K562 (cell line): ENCODE results near the gene URI1. TPM values are rescaled to one million over a fixed set of nuclear protein-coding genes. Genes with fewer than 3 reads are reported as not detected.

ENCODE experiments used
- BCOR ChIP-seq: fragments of 450-650 bp; IDR thresholded peaks from 2 replicates; pipeline ENCODE4 v1.6.1; 2016
- CEBPB ChIP-seq: fragments of 450-650 bp; IDR thresholded peaks from 2 replicates; pipeline ENCODE4 v1.6.1; 2016; ENCODE audit warnings: missing genetic modification characterization, missing compliant biosample characterization
- FOXA1 ChIP-seq: fragments of 450-650 bp; IDR thresholded peaks from 2 replicates; pipeline ENCODE4 v1.6.1; 2016; ENCODE audit warnings: mild to moderate bottlenecking, borderline replicate concordance
- GATAD2A ChIP-seq: fragments of 450-650 bp; IDR thresholded peaks from 2 replicates; pipeline ENCODE4 v1.6.1; 2017
- JUN ChIP-seq, 2 experiments: sonication (generic) in 1 of 2; formaldehyde crosslinking in 1 of 2; IDR thresholded peaks; 2 replicates each; pipeline versions ENCODE4 v1.6.1 to v1.8.0; 2012 to 2022; ENCODE audit warnings: borderline replicate concordance in 2 of 2, mild to moderate bottlenecking in 2 of 2, improper control_type of control experiment in 1 of 2, low read depth in 1 of 2, low read length in 1 of 2, missing genetic modification reagents in 1 of 2
- LCOR ChIP-seq: sonication (generic); formaldehyde crosslinking; IDR thresholded peaks from 2 replicates; pipeline ENCODE4 v1.8.0; 2022; ENCODE audit warnings: mild to moderate bottlenecking, missing genetic modification reagents
- MCM2 ChIP-seq: fragments of 450-650 bp; IDR thresholded peaks from 2 replicates; pipeline ENCODE4 v1.6.1; 2017; ENCODE audit warnings: low read depth, mild to moderate bottlenecking
- MYNN ChIP-seq, 2 experiments: sonication (generic); formaldehyde crosslinking in 1 of 2; IDR thresholded peaks; 2 replicates each; pipeline versions ENCODE4 v1.5.0 to v1.6.1; 2016 to 2020; ENCODE audit warnings: antibody characterized with exemption in 1 of 2, missing genetic modification reagents in 1 of 2
- PHF21A ChIP-seq: fragments of 450-650 bp; IDR thresholded peaks from 2 replicates; pipeline ENCODE4 v1.6.1; 2017; ENCODE audit warnings: low read depth, borderline replicate concordance
- PML ChIP-seq: IDR thresholded peaks from 2 replicates; pipeline ENCODE4 v1.6.1; 2012; ENCODE audit warnings: low read length, inconsistent platforms
- TEAD1 ChIP-seq, 2 experiments: fragments of 450-650 bp in 1 of 2; sonication (generic) in 1 of 2; formaldehyde crosslinking; IDR thresholded peaks; 2 replicates each; pipeline versions ENCODE4 v1.4.0 to v1.8.0; 2020 to 2022; ENCODE audit warnings: mild to moderate bottlenecking in 2 of 2, missing genetic modification reagents in 1 of 2
- ZEB2 ChIP-seq: fragments of 450-650 bp; IDR thresholded peaks from 2 replicates; pipeline ENCODE4 v1.6.1; 2016
- ZFX ChIP-seq: sonication (generic); formaldehyde crosslinking; IDR thresholded peaks from 2 replicates; pipeline ENCODE4 v1.8.0; 2022; ENCODE audit warnings: mild to moderate bottlenecking, missing genetic modification reagents, moderate library complexity
- ZNF12 ChIP-seq: sonication (generic); formaldehyde crosslinking; IDR thresholded peaks from 2 replicates; pipeline ENCODE4 v1.4.0; 2020; ENCODE audit warnings: mild to moderate bottlenecking, missing genetic modification reagents
- ZNF384 ChIP-seq: IDR thresholded peaks from 2 replicates; pipeline ENCODE4 v1.6.1; 2012; ENCODE audit warnings: low read depth, low read length, improper control_type of control experiment
- polyA plus RNA-seq, 8 experiments: library from polyadenylated mRNA; depleted of rRNA in 4 of 8; stranded (reverse) in 5 of 8; unstranded in 3 of 8; fragments of >200 nt; fragmentation: Nextera tagmentation in 2 of 8; fragmentation: Illumina TruSeq in 1 of 8; extraction: Ambion mirVana in 2 of 8; extraction: Trizol in 1 of 8; gene quantifications; 2 replicates each; pipeline versions ENCODE4 v1.2.1 to v1.2.3, GENCODE V29; 2011 to 2014; ENCODE audit warnings: inconsistent platforms in 1 of 8, missing spikeins in 1 of 8
- total RNA-seq, 7 experiments: library from RNA; depleted of rRNA in 6 of 7; stranded (reverse); fragments of >200 nt in 6 of 7; fragmentation: Illumina TruSeq in 2 of 7; extraction: Trizol in 2 of 7; gene quantifications; 2 replicates each; pipeline versions ENCODE4 v1.2.1 to v1.2.3, GENCODE V29; 2011 to 2021; ENCODE audit warnings: low replicate concordance in 1 of 7
- TF ChIP-seq, protein P1 (sequence below): fragments of 450-650 bp; IDR thresholded peaks from 2 replicates; pipeline ENCODE4 v1.6.1; 2016; ENCODE audit warnings: mild to moderate bottlenecking, moderate library complexity

Gene URI1
- total and polyA plus RNA-seq, 9 of the 15 experiments (the other 6 are each of a cell fraction or from before 2014, with no cell fraction given) = 16.9 to 87.4 (median 63.9) TPM

DNA sequence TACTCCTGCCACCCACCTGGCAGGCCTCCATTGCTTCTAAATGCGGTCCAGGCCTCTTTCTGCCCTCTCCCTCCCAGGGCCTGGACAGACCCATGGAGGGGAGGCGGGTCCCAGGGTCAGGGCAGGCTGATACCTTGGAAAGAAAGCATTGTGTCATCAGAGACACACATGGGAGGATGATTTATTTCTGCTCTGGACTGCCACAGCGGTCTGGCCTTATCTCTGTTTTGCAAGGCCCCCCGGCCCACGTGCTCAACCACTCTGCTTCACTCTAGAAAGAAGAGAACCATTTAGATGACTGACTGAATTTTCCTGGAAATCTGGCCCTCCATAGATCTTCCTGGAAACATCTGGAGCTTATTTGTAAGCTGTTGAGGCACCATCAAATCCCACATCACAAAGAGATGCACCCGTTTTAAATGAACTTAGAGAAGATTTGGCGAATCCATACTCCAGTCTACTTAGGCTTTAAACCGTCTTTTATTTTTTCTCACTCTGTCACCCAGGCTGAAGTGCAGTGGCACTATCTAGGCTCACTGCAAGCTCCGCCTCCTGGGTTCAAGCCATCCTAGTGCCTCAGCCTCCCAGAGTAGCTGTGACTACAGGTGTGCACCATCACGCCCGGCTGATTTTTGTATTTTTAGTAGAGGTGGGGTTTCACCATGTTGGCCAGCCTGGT is 48.3 kb upstream of the URI1 start (continued):
- TF ChIP-seq, protein P1, sequence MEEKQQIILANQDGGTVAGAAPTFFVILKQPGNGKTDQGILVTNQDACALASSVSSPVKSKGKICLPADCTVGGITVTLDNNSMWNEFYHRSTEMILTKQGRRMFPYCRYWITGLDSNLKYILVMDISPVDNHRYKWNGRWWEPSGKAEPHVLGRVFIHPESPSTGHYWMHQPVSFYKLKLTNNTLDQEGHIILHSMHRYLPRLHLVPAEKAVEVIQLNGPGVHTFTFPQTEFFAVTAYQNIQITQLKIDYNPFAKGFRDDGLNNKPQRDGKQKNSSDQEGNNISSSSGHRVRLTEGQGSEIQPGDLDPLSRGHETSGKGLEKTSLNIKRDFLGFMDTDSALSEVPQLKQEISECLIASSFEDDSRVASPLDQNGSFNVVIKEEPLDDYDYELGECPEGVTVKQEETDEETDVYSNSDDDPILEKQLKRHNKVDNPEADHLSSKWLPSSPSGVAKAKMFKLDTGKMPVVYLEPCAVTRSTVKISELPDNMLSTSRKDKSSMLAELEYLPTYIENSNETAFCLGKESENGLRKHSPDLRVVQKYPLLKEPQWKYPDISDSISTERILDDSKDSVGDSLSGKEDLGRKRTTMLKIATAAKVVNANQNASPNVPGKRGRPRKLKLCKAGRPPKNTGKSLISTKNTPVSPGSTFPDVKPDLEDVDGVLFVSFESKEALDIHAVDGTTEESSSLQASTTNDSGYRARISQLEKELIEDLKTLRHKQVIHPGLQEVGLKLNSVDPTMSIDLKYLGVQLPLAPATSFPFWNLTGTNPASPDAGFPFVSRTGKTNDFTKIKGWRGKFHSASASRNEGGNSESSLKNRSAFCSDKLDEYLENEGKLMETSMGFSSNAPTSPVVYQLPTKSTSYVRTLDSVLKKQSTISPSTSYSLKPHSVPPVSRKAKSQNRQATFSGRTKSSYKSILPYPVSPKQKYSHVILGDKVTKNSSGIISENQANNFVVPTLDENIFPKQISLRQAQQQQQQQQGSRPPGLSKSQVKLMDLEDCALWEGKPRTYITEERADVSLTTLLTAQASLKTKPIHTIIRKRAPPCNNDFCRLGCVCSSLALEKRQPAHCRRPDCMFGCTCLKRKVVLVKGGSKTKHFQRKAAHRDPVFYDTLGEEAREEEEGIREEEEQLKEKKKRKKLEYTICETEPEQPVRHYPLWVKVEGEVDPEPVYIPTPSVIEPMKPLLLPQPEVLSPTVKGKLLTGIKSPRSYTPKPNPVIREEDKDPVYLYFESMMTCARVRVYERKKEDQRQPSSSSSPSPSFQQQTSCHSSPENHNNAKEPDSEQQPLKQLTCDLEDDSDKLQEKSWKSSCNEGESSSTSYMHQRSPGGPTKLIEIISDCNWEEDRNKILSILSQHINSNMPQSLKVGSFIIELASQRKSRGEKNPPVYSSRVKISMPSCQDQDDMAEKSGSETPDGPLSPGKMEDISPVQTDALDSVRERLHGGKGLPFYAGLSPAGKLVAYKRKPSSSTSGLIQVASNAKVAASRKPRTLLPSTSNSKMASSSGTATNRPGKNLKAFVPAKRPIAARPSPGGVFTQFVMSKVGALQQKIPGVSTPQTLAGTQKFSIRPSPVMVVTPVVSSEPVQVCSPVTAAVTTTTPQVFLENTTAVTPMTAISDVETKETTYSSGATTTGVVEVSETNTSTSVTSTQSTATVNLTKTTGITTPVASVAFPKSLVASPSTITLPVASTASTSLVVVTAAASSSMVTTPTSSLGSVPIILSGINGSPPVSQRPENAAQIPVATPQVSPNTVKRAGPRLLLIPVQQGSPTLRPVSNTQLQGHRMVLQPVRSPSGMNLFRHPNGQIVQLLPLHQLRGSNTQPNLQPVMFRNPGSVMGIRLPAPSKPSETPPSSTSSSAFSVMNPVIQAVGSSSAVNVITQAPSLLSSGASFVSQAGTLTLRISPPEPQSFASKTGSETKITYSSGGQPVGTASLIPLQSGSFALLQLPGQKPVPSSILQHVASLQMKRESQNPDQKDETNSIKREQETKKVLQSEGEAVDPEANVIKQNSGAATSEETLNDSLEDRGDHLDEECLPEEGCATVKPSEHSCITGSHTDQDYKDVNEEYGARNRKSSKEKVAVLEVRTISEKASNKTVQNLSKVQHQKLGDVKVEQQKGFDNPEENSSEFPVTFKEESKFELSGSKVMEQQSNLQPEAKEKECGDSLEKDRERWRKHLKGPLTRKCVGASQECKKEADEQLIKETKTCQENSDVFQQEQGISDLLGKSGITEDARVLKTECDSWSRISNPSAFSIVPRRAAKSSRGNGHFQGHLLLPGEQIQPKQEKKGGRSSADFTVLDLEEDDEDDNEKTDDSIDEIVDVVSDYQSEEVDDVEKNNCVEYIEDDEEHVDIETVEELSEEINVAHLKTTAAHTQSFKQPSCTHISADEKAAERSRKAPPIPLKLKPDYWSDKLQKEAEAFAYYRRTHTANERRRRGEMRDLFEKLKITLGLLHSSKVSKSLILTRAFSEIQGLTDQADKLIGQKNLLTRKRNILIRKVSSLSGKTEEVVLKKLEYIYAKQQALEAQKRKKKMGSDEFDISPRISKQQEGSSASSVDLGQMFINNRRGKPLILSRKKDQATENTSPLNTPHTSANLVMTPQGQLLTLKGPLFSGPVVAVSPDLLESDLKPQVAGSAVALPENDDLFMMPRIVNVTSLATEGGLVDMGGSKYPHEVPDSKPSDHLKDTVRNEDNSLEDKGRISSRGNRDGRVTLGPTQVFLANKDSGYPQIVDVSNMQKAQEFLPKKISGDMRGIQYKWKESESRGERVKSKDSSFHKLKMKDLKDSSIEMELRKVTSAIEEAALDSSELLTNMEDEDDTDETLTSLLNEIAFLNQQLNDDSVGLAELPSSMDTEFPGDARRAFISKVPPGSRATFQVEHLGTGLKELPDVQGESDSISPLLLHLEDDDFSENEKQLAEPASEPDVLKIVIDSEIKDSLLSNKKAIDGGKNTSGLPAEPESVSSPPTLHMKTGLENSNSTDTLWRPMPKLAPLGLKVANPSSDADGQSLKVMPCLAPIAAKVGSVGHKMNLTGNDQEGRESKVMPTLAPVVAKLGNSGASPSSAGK = peak; percentile 49; the same call in 1 of the 2 replicates
- peak; percentile 83 for TF ChIP-seq BCOR
- TF ChIP-seq GATAD2A = no peak
- no peak; the same call in 1 of the 2 replicates for TF ChIP-seq PHF21A
- no peak for TF ChIP-seq LCOR (CRISPR knock-in tag)
- TF ChIP-seq ZNF12 (CRISPR knock-in tag) = no peak
- peak; percentile 60; the same call in 1 of the 2 replicates for TF ChIP-seq MYNN (IDR thresholded peaks at IDR 0.05)
- no peak for TF ChIP-seq MYNN (CRISPR knock-in tag; IDR thresholded peaks at IDR 0.05)
- TF ChIP-seq FOXA1 = no peak
- TF ChIP-seq CEBPB (tag) = peak; percentile 94
- TF ChIP-seq JUN (IDR thresholded peaks at IDR 0.05; ENCODE audit: borderline replicate concordance, low read depth, low read length) = peak; percentile 92
- TF ChIP-seq JUN (CRISPR knock-in tag; IDR thresholded peaks at IDR 0.05; ENCODE audit: borderline replicate concordance) = no peak
- TF ChIP-seq MCM2 = no peak
- TF ChIP-seq ZEB2 = peak; percentile 90
- peak; percentile 64; the same call in 1 of the 2 replicates for TF ChIP-seq ZFX (CRISPR knock-in tag)
- peak in 1 of 2 experiments; percentile 80; a peak in 2 of 4 replicates for TF ChIP-seq TEAD1 (CRISPR knock-in tag; IDR thresholded peaks at IDR 0.05)
- 0 out of 2 replicates have a peak, but pooled peaks have one; percentile 10 for TF ChIP-seq ZNF384
- TF ChIP-seq PML = peak; percentile 94
